ENCODE results near the gene FTO. TPM values are rescaled to one million over a fixed set of nuclear protein-coding genes. Genes with fewer than 3 reads are reported as not detected.

The FTO gene
- total RNA-seq, 2 donors from 2014 or later, result 44.0 to 51.5 TPM

DNA sequence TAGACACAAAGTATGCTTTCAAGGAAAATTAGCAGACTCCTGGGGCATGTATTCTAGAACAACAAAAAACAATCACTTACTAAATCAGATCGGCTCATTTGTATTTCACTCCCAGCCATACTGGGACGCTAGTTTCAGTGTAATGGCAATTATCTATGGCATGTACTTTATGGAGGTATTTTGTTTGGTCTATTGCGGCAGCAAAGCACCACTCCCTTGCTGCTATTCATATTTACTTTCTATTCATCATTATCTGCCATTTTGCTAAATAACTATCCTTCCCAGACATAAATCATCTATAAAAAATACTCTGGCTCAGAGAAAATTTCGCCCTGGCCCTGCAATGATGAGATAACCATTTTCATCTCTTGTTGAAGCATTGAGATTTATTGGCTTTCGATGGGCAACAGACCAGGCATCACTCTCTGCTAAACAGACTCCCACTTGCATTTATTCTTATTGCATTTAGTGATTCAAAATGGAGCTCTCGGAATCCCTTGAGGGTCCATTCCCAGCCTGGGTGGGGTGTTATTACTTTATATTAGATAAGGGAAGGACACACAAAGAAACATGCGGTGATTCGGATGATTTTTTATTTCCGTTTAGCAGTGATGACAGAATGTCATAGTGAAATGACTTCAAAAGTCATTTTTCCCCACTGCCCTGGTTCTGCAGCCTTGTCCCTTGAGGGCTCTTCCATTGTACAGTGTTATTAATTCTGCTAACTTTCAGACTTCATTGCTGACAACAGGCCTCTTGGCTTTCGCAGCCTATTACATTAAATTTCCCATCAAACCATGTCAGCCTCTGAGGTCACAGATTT is 356.9 kb downstream of the FTO start:
- H3K27me3 Mint-ChIP-seq (ENCODE audit: low read depth), result no peaks in the 10 kb centered on the region
- no peaks in the 10 kb centered on the region for H3K4me1 Mint-ChIP-seq (ENCODE audit: low read depth)
- no peak overlapping the region for H3K27ac Mint-ChIP-seq
- H3K9me3 Mint-ChIP-seq, result no peaks in the 10 kb centered on the region
- ATAC-seq (replicated peaks in 1 of 2) (no peak), DNase-seq (no peak)
- H3K36me3 Mint-ChIP-seq (ENCODE audit: insufficient read depth in 2 of 2), result no peaks in the 10 kb centered on the region
- H3K4me3 Mint-ChIP-seq, result no peak overlapping the region

DNA sequence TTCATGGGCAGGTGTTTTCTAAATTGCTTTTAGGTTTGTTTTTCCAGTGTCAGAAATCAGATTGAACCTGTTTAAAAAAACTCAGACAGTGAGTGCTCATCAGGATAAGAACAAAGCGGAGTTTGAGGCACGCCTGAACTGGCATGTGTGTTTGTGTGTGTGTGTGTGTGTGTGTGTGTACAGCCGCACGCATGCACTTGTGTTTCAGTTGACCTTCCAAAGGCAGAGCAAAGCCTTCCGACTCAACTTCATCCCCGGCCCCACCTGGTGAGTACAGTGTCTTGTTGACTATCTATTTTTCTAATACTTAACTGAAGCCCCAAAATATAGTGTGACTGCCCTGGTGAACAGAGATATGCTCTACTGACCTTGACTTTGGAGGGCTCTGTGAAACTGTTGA is 357.5 kb downstream of the FTO start:
- H3K27ac Mint-ChIP-seq, result no peak overlapping the region
- H3K4me3 Mint-ChIP-seq, result no peak overlapping the region
- H3K4me1 Mint-ChIP-seq (ENCODE audit: low read depth), result no peaks in the 10 kb centered on the region
- no peaks in the 10 kb centered on the region for H3K36me3 Mint-ChIP-seq (ENCODE audit: insufficient read depth in 2 of 2)
- DNase-seq (no peak), ATAC-seq (replicated peaks in 1 of 2) (no peak)
- no peaks in the 10 kb centered on the region for H3K27me3 Mint-ChIP-seq (ENCODE audit: low read depth)
- H3K9me3 Mint-ChIP-seq, result no peaks in the 10 kb centered on the region

GRCh38 chr16:54062361-54063278 is 358.7 kb downstream of the FTO start:
- ATAC-seq (replicated peaks in 1 of 2) (no peak), DNase-seq (no peak)
- Mint-ChIP-seq H3K9me3 (no peaks in the 10 kb centered on the region), H3K4me3 (no peak overlapping the region), H3K27me3 (ENCODE audit: low read depth) (no peaks in the 10 kb centered on the region), H3K36me3 (ENCODE audit: insufficient read depth in 2 of 2) (no peaks in the 10 kb centered on the region), H3K27ac (no peak overlapping the region), H3K4me1 (ENCODE audit: low read depth) (no peaks in the 10 kb centered on the region)

GRCh38 chr16:54063279-54063773 is 359.4 kb downstream of the FTO start:
- Mint-ChIP-seq H3K27me3 (ENCODE audit: low read depth) (no peaks in the 10 kb centered on the region), H3K27ac (no peak overlapping the region), H3K9me3 (no peaks in the 10 kb centered on the region), H3K4me3 (no peak overlapping the region), H3K36me3 (ENCODE audit: insufficient read depth in 2 of 2) (no peaks in the 10 kb centered on the region), H3K4me1 (ENCODE audit: low read depth) (no peaks in the 10 kb centered on the region)
- ATAC-seq (replicated peaks in 1 of 2) (no peak), DNase-seq (no peak)

DNA sequence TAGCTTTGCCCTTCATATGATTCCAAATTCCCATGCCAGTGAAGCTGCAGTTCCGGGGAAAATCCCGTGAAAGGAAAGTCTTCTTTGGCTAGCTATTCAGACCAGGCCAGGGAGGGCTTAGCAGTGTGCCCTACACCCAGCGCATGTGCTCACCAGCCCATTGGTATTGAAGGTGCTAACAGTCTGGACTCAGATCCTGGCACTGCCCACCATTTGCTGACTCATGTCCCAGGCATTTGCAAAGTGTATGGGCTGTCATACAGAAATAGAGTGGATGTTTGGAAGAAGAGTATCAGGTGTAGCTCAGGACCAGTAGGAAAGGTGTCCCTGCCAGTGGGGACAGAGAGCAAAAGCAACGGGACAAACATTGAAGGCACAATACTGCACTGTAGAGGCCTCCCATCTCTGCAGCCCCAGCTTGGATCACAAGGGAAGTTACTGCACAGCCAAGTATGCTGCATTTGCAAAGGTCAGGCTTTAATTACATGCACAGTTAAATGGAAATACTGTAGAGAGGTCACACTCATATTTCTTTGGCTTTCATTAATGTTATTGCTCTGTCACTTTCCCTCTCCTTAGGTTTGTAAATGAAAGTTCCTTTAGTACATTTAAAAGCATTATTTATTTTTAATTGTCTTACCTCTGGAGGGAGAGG is 362.6 kb downstream of the FTO start:
- H3K4me3 Mint-ChIP-seq, result no peak overlapping the region
- no peaks in the 10 kb centered on the region for H3K27me3 Mint-ChIP-seq (ENCODE audit: low read depth)
- no peak for DNase-seq
- no peaks in the 10 kb centered on the region for H3K9me3 Mint-ChIP-seq
- H3K4me1 Mint-ChIP-seq (ENCODE audit: low read depth), result no peaks in the 10 kb centered on the region
- H3K36me3 Mint-ChIP-seq (ENCODE audit: insufficient read depth in 2 of 2), result no peaks in the 10 kb centered on the region
- H3K27ac Mint-ChIP-seq, result peak overlapping the region; percentile 36
- ATAC-seq (replicated peaks in 1 of 2), result no peak

- Mint-ChIP-seq H3K27me3 (ENCODE audit: low read depth) (no peaks in the 10 kb centered on the region), H3K4me3 (no peak overlapping the region), H3K9me3 (no peaks in the 10 kb centered on the region), H3K4me1 (ENCODE audit: low read depth) (no peaks in the 10 kb centered on the region), H3K27ac (peak overlapping the region; percentile 36), H3K36me3 (ENCODE audit: insufficient read depth in 2 of 2) (no peaks in the 10 kb centered on the region)
- no peak for ATAC-seq (replicated peaks in 1 of 2)
- no peak for DNase-seq
Observed at GRCh38 chr16:54067322-54068065, 363.5 kb downstream of the FTO start.

GRCh38 chr16:54068212-54068611 is 364.3 kb downstream of the FTO start:
- Mint-ChIP-seq H3K4me1 (ENCODE audit: low read depth) (no peaks in the 10 kb centered on the region), H3K4me3 (no peak overlapping the region), H3K27me3 (ENCODE audit: low read depth) (no peaks in the 10 kb centered on the region), H3K9me3 (no peaks in the 10 kb centered on the region), H3K36me3 (ENCODE audit: insufficient read depth in 2 of 2) (no peaks in the 10 kb centered on the region), H3K27ac (no peak overlapping the region)
- DNase-seq (no peak), ATAC-seq (replicated peaks in 1 of 2) (no peak)

DNA sequence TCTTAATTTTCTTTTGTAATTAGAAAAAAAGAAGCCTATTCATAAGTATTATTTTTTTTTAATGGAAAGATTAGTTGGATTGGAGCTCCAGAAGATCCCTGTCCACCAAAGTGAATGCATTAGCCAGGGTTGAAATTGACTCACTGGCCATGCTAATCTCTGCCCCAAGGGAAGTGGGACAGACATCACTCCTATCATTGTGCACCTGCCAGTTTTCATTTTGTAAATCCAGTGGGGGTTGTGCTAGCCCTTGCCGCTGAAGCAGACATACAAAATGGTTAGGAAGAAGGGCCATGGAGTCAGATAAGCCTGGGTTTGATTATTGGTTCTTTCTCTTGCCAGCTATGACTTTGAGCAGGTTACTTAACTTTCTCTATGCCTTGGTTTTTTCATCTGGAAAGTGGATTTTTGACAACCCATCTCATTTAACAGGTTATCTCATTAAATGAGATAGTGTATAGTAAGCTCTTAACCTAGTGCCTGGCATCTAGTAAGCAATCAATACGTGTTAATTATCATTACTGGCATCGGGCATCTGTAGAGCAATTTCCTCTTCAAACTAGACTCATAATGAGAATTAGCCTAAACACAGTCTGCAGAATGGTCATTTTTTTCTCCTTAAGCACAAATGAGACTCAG is 365.8 kb downstream of the FTO start:
- H3K27ac Mint-ChIP-seq, result no peak overlapping the region
- H3K4me1 Mint-ChIP-seq (ENCODE audit: low read depth), result no peaks in the 10 kb centered on the region
- H3K27me3 Mint-ChIP-seq (ENCODE audit: low read depth), result no peaks in the 10 kb centered on the region
- H3K4me3 Mint-ChIP-seq, result no peak overlapping the region
- no peaks in the 10 kb centered on the region for H3K36me3 Mint-ChIP-seq (ENCODE audit: insufficient read depth in 2 of 2)
- no peak for ATAC-seq (replicated peaks in 1 of 2)
- DNase-seq, result no peak
- no peaks in the 10 kb centered on the region for H3K9me3 Mint-ChIP-seq

GRCh38 chr16:54070789-54071343 is 366.9 kb downstream of the FTO start:
- H3K36me3 Mint-ChIP-seq (ENCODE audit: insufficient read depth in 2 of 2), result no peaks in the 10 kb centered on the region
- H3K27me3 Mint-ChIP-seq (ENCODE audit: low read depth), result no peaks in the 10 kb centered on the region

DNA sequence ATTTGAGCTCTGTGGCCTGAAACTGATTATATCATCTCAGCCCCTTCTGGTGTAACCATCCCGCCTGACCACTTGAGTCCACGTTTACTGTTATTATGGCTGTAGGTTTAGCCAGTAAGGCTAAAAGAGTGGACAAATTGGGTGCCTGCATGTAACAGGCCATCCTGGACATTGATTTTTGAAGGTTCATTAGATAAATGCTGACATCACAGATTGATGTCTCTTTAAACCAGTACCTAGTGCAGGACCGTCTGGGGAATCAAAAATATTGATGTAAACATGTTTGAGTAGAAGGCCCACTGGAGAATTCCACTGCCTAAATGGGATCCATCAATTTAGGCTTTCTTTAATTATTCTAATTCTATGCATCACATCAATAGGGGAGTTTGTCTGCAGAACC is 367.6 kb downstream of the FTO start:
- H3K9me3 Mint-ChIP-seq, result no peaks in the 10 kb centered on the region
- H3K36me3 Mint-ChIP-seq (ENCODE audit: insufficient read depth in 2 of 2), result no peaks in the 10 kb centered on the region
- H3K27ac Mint-ChIP-seq, result no peak overlapping the region
- no peaks in the 10 kb centered on the region for H3K27me3 Mint-ChIP-seq (ENCODE audit: low read depth)
- H3K4me3 Mint-ChIP-seq, result no peak overlapping the region
- DNase-seq (no peak), ATAC-seq (replicated peaks in 1 of 2) (no peak)
- H3K4me1 Mint-ChIP-seq (ENCODE audit: low read depth), result no peaks in the 10 kb centered on the region

More at GRCh38 chr16:54070789-54071343, 366.9 kb downstream of the FTO start:
- no peak overlapping the region for H3K4me3 Mint-ChIP-seq
- DNase-seq, result no peak
- no peaks in the 10 kb centered on the region for H3K4me1 Mint-ChIP-seq (ENCODE audit: low read depth)
- no peaks in the 10 kb centered on the region for H3K9me3 Mint-ChIP-seq
- H3K27ac Mint-ChIP-seq, result no peak overlapping the region
- ATAC-seq (replicated peaks in 1 of 2), result no peak

- Mint-ChIP-seq H3K27me3 (ENCODE audit: low read depth) (no peaks in the 10 kb centered on the region), H3K9me3 (no peaks in the 10 kb centered on the region), H3K4me3 (no peak overlapping the region), H3K4me1 (ENCODE audit: low read depth) (no peaks in the 10 kb centered on the region), H3K36me3 (ENCODE audit: insufficient read depth in 2 of 2) (no peaks in the 10 kb centered on the region), H3K27ac (no peak overlapping the region)
- ATAC-seq (replicated peaks in 1 of 2) (no peak), DNase-seq (no peak)
Observed at GRCh38 chr16:54072237-54072636, 368.3 kb downstream of the FTO start.

GRCh38 chr16:54073356-54073755 is 369.4 kb downstream of the FTO start:
- DNase-seq, result no peak
- no peaks in the 10 kb centered on the region for H3K9me3 Mint-ChIP-seq
- no peaks in the 10 kb centered on the region for H3K36me3 Mint-ChIP-seq (ENCODE audit: insufficient read depth in 2 of 2)
- no peak overlapping the region for H3K27ac Mint-ChIP-seq
- peaks cover 4% of the 10 kb centered on the region for H3K4me1 Mint-ChIP-seq (ENCODE audit: low read depth)
- no peak overlapping the region for H3K4me3 Mint-ChIP-seq
- H3K27me3 Mint-ChIP-seq (ENCODE audit: low read depth), result no peaks in the 10 kb centered on the region
- ATAC-seq (replicated peaks in 1 of 2), result no peak
